ENCODE data around the gene PLOD1. TPM values are rescaled to one million over a fixed set of nuclear protein-coding genes. Genes with fewer than 3 reads are reported as not detected.

Gene PLOD1
- total and polyA plus RNA-seq, 2 of the 13 experiments (the other 11 are each of a cell fraction or from before 2014, with no cell fraction given): 70.1 to 318 TPM

DNA sequence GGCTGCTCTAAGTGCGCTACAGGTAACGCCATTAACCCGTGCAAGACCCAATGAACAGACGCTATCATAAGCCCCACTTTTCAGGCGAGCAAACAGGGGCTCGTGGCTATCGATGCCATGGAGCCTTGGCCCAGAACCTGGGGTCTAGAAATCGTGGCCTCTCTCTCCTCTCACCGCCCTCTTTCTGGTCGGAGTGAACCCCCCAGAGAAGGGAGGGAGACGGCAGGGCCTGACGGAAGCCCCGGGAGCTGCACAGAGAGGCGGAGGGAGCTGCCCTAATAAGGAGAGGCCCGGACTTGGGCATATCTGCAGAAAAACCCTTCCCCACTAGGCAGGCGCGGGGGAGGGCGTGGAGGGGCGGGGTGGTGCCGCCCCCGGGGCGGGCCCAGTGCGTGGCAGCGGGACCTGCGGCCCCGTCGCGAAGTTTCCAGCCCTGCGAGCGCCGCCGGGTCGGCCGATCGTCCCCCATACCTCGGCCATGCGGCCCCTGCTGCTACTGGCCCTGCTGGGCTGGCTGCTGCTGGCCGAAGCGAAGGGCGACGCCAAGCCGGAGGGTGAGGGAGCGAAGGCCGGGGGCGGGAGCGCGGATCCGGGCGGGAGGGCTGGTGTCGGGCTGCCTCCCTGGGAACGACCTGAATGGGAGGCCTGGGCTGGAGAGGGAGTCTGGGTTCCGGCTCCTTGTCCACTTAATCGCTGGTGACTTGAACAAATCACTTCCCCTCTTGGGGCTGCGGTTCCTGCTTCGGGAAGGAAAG, at the start of gene PLOD1 (continued):
- TF ChIP-seq, protein P1, sequence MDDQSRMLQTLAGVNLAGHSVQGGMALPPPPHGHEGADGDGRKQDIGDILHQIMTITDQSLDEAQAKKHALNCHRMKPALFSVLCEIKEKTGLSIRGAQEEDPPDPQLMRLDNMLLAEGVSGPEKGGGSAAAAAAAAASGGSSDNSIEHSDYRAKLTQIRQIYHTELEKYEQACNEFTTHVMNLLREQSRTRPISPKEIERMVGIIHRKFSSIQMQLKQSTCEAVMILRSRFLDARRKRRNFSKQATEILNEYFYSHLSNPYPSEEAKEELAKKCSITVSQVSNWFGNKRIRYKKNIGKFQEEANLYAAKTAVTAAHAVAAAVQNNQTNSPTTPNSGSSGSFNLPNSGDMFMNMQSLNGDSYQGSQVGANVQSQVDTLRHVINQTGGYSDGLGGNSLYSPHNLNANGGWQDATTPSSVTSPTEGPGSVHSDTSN (CRISPR knock-in tag; IDR thresholded peaks at IDR 0.05; ENCODE audit: borderline replicate concordance): peak; percentile 87; the same call in 1 of the 2 replicates
- TF ChIP-seq KMT2B (CRISPR knock-in tag; IDR thresholded peaks at IDR 0.05) (peak; percentile 7; the same call in 1 of the 2 replicates), MXD3 (CRISPR knock-in tag; IDR thresholded peaks at IDR 0.05) (peak; percentile 94), JUND (CRISPR knock-in tag; IDR thresholded peaks at IDR 0.05) (0 out of 2 replicates have a peak, but pooled peaks have one; percentile 16), SKI (IDR thresholded peaks at IDR 0.05; ENCODE audit: partially characterized antibody) (no peak), NR2F2 (IDR thresholded peaks at IDR 0.05; ENCODE audit: borderline replicate concordance, low read depth) (no peak), ZNF407 (CRISPR knock-in tag; IDR thresholded peaks at IDR 0.05; ENCODE audit: not compliant biosample characterization) (peak; percentile 97), ZNF563 (CRISPR knock-in tag; IDR thresholded peaks at IDR 0.05) (peak; percentile 90), ZKSCAN1 (IDR thresholded peaks at IDR 0.05; ENCODE audit: low read length) (no peak), ZSCAN30 (CRISPR knock-in tag; IDR thresholded peaks at IDR 0.05) (peak; percentile 75; the same call in 1 of the 2 replicates), KLF9 (CRISPR knock-in tag; IDR thresholded peaks at IDR 0.05; ENCODE audit: low read depth) (peak; percentile 57; the same call in 1 of the 2 replicates), ETS1 (CRISPR knock-in tag; IDR thresholded peaks at IDR 0.05) (no peak; the same call in 1 of the 2 replicates), ZNF296 (CRISPR knock-in tag; conservative IDR thresholded peaks at IDR 0.05) (no peak; the same call in 1 of the 2 replicates), ETV6 (CRISPR knock-in tag; conservative IDR thresholded peaks at IDR 0.05) (peak; percentile 63; the same call in 1 of the 2 replicates), RAD21 (CRISPR knock-in tag; IDR thresholded peaks at IDR 0.05) (peak; percentile 44; the same call in 1 of the 2 replicates), ZNF510 (CRISPR knock-in tag; IDR thresholded peaks at IDR 0.05; ENCODE audit: low read depth) (no peak), ADNP (CRISPR knock-in tag; IDR thresholded peaks at IDR 0.05) (no peak), POLR2AphosphoS2 (IDR thresholded peaks at IDR 0.05; ENCODE audit: low read depth, low read length) (no peak), ZNF644 (CRISPR knock-in tag; IDR thresholded peaks at IDR 0.05; ENCODE audit: low read depth) (no peak), BCL6 (CRISPR knock-in tag; IDR thresholded peaks at IDR 0.05) (peak; percentile 49; the same call in 1 of the 2 replicates)
